ENCODE results near the gene SYT3. TPM values are rescaled to one million over a fixed set of nuclear protein-coding genes. Genes with fewer than 3 reads are reported as not detected.

SYT3 gene
- total and polyA plus RNA-seq, 2 experiments from 2014 or later: 10.0 to 25.5 TPM

DNA sequence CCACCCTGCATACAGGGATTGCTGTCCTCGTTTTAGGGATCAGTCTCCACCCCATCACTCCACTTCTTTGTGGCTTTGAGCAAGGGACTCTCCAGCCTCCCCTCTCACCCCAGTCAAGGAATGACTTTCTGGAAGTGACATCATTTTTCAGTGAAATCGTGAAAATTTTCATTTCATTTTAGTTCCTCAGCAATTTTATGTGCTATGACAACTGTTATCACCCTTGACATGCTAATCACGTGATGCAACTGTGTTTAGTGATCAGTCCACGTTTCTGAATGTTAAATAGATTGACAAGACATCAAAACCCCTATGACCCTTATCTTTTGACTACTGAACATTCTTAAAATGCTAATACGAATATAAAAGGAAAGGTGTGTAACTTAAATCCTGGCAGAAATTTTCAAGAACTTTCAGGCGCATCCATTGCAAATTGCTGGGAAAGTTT lies 17.6 kb upstream of the SYT3 start:
- Mint-ChIP-seq H3K4me3 (no peak overlapping the region), H3K27me3 (ENCODE audit: insufficient read depth, low read depth, poor library complexity) (peaks cover 18% of the 10 kb centered on the region), H3K9me3 (peaks cover 95% of the 10 kb centered on the region), H3K36me3 (ENCODE audit: low read depth) (peaks cover 60% of the 10 kb centered on the region), H3K27ac (no peak overlapping the region), H3K4me1 (no peaks in the 10 kb centered on the region; the same call in 2 of the 3 replicates)
- Histone ChIP-seq H3K79me2 (replicated peaks; ENCODE audit: insufficient read depth) (no peaks in the 10 kb centered on the region), H3F3A (replicated peaks; ENCODE audit: low read depth) (0 out of 2 replicates have a peak, but pooled peaks cover 2% of the 10 kb centered on the region), H3K36me3 (ENCODE audit: insufficient read depth) (no peaks in the 10 kb centered on the region), H3K27me3 (ENCODE audit: insufficient read depth) (no peaks in the 10 kb centered on the region), H3K4me2 (peak overlapping the region; percentile 90), H4K20me1 (replicated peaks; ENCODE audit: insufficient read depth) (no peaks in the 10 kb centered on the region; the same call in 1 of the 2 replicates), H3K4me1 (ENCODE audit: insufficient read depth) (peaks cover 26% of the 10 kb centered on the region), H3K27ac (ENCODE audit: low read depth) (peak overlapping the region; percentile 82; the same call in 1 of the 2 replicates), H3K9me2 (ENCODE audit: insufficient read depth) (no peaks in the 10 kb centered on the region), H2AFZ (peak overlapping the region; percentile 70; the same call in 1 of the 2 replicates), H3K4me3 (peak overlapping the region; percentile 71)
- DNase-seq (ENCODE audit: low spot score): no peak
- no peak for ATAC-seq
- TF ChIP-seq EZH2phosphoT487 (IDR thresholded peaks at IDR 0.05; ENCODE audit: unreplicated experiment) (no peak), REST (IDR thresholded peaks at IDR 0.05; ENCODE audit: unreplicated experiment) (no peak), STAT1 (IDR thresholded peaks at IDR 0.05; ENCODE audit: unreplicated experiment) (no peak), ZNF331 (CRISPR knock-in tag; IDR thresholded peaks at IDR 0.05; ENCODE audit: low read depth) (no peak), ZNF114 (CRISPR knock-in tag; IDR thresholded peaks at IDR 0.05) (no peak), EZH2 (IDR thresholded peaks at IDR 0.05; ENCODE audit: low read depth, unreplicated experiment) (no peak), NANOG (IDR thresholded peaks at IDR 0.05; ENCODE audit: borderline replicate concordance) (no peak), ZNF462 (CRISPR knock-in tag; IDR thresholded peaks at IDR 0.05) (no peak), CREB1 (CRISPR knock-in tag; IDR thresholded peaks at IDR 0.05; ENCODE audit: low read depth) (no peak), POLR2AphosphoS5 (IDR thresholded peaks at IDR 0.05; ENCODE audit: low read depth) (no peak), JUNB (IDR thresholded peaks at IDR 0.05; ENCODE audit: unreplicated experiment) (no peak)
- TF ChIP-seq, protein P1, sequence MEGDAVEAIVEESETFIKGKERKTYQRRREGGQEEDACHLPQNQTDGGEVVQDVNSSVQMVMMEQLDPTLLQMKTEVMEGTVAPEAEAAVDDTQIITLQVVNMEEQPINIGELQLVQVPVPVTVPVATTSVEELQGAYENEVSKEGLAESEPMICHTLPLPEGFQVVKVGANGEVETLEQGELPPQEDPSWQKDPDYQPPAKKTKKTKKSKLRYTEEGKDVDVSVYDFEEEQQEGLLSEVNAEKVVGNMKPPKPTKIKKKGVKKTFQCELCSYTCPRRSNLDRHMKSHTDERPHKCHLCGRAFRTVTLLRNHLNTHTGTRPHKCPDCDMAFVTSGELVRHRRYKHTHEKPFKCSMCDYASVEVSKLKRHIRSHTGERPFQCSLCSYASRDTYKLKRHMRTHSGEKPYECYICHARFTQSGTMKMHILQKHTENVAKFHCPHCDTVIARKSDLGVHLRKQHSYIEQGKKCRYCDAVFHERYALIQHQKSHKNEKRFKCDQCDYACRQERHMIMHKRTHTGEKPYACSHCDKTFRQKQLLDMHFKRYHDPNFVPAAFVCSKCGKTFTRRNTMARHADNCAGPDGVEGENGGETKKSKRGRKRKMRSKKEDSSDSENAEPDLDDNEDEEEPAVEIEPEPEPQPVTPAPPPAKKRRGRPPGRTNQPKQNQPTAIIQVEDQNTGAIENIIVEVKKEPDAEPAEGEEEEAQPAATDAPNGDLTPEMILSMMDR (conservative IDR thresholded peaks at IDR 0.05; ENCODE audit: low read depth in 2 of 2): no peak
- TF ChIP-seq, protein P2, sequence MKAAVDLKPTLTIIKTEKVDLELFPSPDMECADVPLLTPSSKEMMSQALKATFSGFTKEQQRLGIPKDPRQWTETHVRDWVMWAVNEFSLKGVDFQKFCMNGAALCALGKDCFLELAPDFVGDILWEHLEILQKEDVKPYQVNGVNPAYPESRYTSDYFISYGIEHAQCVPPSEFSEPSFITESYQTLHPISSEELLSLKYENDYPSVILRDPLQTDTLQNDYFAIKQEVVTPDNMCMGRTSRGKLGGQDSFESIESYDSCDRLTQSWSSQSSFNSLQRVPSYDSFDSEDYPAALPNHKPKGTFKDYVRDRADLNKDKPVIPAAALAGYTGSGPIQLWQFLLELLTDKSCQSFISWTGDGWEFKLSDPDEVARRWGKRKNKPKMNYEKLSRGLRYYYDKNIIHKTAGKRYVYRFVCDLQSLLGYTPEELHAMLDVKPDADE (IDR thresholded peaks at IDR 0.05): no peak

All from GM23338 (cell line).